Pancreas (tissue), 10 donors: ENCODE measurements around the gene CDS2. TPM values are rescaled to one million over a fixed set of nuclear protein-coding genes. Genes with fewer than 3 reads are reported as not detected.

ENCODE experiments used
- ATAC-seq, 4 donors: fragments of 200-7000 bp; cut with Tn5 transposase; one replicate each; pipeline versions ENCODE4 v1.8.0 to v1.9.1; 2020; ENCODE audit warnings: mild to moderate bottlenecking in 4 of 4, moderate library complexity in 4 of 4
- DNase-seq, 6 donors: peaks; one replicate each; pipeline ENCODE4 v3.0.0-alpha.2; 2020
- FAIRE-seq: peaks from 2 replicates; lab custom pipeline; 2012; peaks lifted over from hg19 to GRCh38; lab: Jason Lieb, UNC
- H3K27ac ChIP-seq, 4 donors: fragments of 200-600 bp; sonication (generic); 1 replicate in 3 of 4; 2 replicates in 1 of 4; pipeline versions ENCODE4 v1.5.0 to v1.8.0; 2020
- H3K27me3 ChIP-seq, 4 donors: fragments of 200-600 bp; one replicate each; pipeline ENCODE4 v1.8.0; 2021
- H3K36me3 ChIP-seq, 3 donors: fragments of 200-600 bp; sonication (generic) in 1 of 3; one replicate each; pipeline versions ENCODE4 v1.5.0 to v1.8.0; 2020 to 2021
- H3K4me1 ChIP-seq, 3 donors: fragments of 200-600 bp; one replicate each; pipeline ENCODE4 v1.8.0; 2021
- H3K4me3 ChIP-seq, 4 donors: fragments of 200-600 bp; sonication (generic) in 2 of 4; one replicate each; pipeline versions ENCODE4 v1.5.0 to v1.8.0; 2020 to 2021
- H3K9me3 ChIP-seq, 4 donors: fragments of 200-600 bp; one replicate each; pipeline ENCODE4 v1.8.0; 2021
- CTCF ChIP-seq, 4 donors: fragments of 200-600 bp; sonication (generic) in 3 of 4; IDR thresholded peaks; one replicate each; pipeline versions ENCODE4 v1.5.0 to v1.8.0; 2021; ENCODE audit warnings: antibody characterized with exemption in 4 of 4
- WGBS, 2 donors: extraction: QIAGEN DNeasy Blood & Tissue Kit; methylation state at CpG; one replicate each; pipeline ENCODE4 v1.1.7; 2013; 5-methylcytosine and 5-hydroxymethylcytosine counted together
- intact Hi-C, 3 donors: fragments of 100-400 bp; cut with DNase I; formaldehyde crosslinking; loops; one replicate each; pipeline versions ENCODE4 v1.11.1 to v1.14.2; 2022
- polyA plus RNA-seq, 2 donors: library from polyadenylated mRNA; stranded (reverse); fragments of 200-250 nt; gene quantifications; one replicate each; pipeline ENCODE4 v1.2.3, GENCODE V29; 2013
- total RNA-seq, 6 donors: library from RNA; stranded (reverse); fragmentation: NEBNext Ultra II Directional in 4 of 6; extraction: Animal tissue kit (Norgen Biotek cat#: 25700) in 4 of 6; gene quantifications; one replicate each; pipeline versions ENCODE4 v1.2.1 to v1.2.4, GENCODE V29; 2021 to 2023
- donor health status: healthy with polysubstance abuse.
- donor health status: DM: no; HTN: no; CAD: no; lungs with moderate emphysema.
- donor health status: DM: no; HTN: no; CAD: no.
- donor health status: control.
- donor health status: control.
- donor health status: Bipolar disorder and iron deficiency.
- donor health status: DM: yes; HTN: yes; CAD: no.
- donor health status: DM: no; HTN: no; CAD: no.
- donor health status: DM: no; HTN: no; CAD: no.
- donor health status: DM: yes; HTN: yes; CAD: no.

Gene CDS2
- total and polyA plus RNA-seq, 8 donors: 4.6 to 27.1 (median 14.6) TPM

- no peaks in the 10 kb centered on the region for H3K27me3 ChIP-seq
- ATAC-seq (peak in 1 of 4 donors; percentile 43), FAIRE-seq (no peak), DNase-seq (no peak)
- no peak overlapping the region for H3K4me3 ChIP-seq
- intact Hi-C loops: no loop called here
- 85 to 89% methylated on average over 4 of the region's 4 CpGs for WGBS, 2 donors
- no peak overlapping the region for H3K27ac ChIP-seq
- no peaks in the 10 kb centered on the region for H3K9me3 ChIP-seq
- TF ChIP-seq CTCF (IDR thresholded peaks at IDR 0.05): no peak
- no peaks in the 10 kb centered on the region for H3K4me1 ChIP-seq
- H3K36me3 ChIP-seq: no peaks in the 10 kb centered on the region
These were observed 41.4 kb upstream of the CDS2 start for GRCh38 chr20:5085380-5085779.

- 68 to 79% methylated on average over 3 of the region's 3 CpGs for WGBS, 2 donors
- Histone ChIP-seq H3K36me3 (no peaks in the 10 kb centered on the region), H3K27ac (no peak overlapping the region), H3K4me3 (no peak overlapping the region), H3K4me1 (no peaks in the 10 kb centered on the region), H3K27me3 (no peaks in the 10 kb centered on the region), H3K9me3 (no peaks in the 10 kb centered on the region)
- no peak for ATAC-seq
- no peak for DNase-seq
- no peak for FAIRE-seq
- intact Hi-C loops: no loop called here
- no peak for TF ChIP-seq CTCF (IDR thresholded peaks at IDR 0.05)
These were observed 38.1 kb upstream of the CDS2 start for GRCh38 chr20:5088688-5089087.

GRCh38 chr20:5090191-5090590, 36.6 kb upstream of the CDS2 start:
- DNase-seq (no peak), ATAC-seq (peak in 2 of 4 donors; percentile 68 to 84), FAIRE-seq (no peak)
- TF ChIP-seq CTCF (IDR thresholded peaks at IDR 0.05): no peak
- WGBS, 2 donors: 74 to 78% methylated on average over 4 of the region's 4 CpGs
- H3K9me3 ChIP-seq: no peaks in the 10 kb centered on the region
- no peaks in the 10 kb centered on the region for H3K4me1 ChIP-seq
- no peaks in the 10 kb centered on the region for H3K36me3 ChIP-seq
- H3K4me3 ChIP-seq: no peak overlapping the region
- H3K27ac ChIP-seq: peak overlapping the region in 2 of 4 donors; percentile 48 to 58
- no peaks in the 10 kb centered on the region for H3K27me3 ChIP-seq
- intact Hi-C loops: no loop called here

GRCh38 chr20:5091902-5092301, 34.9 kb upstream of the CDS2 start:
- 59 to 64% methylated on average over 6 of the region's 6 CpGs for WGBS, 2 donors
- no peak overlapping the region for H3K4me3 ChIP-seq
- ATAC-seq (no peak), FAIRE-seq (no peak), DNase-seq (no peak)
- no peak overlapping the region for H3K27ac ChIP-seq
- no peaks in the 10 kb centered on the region for H3K27me3 ChIP-seq
- no peak for TF ChIP-seq CTCF (IDR thresholded peaks at IDR 0.05)
- H3K9me3 ChIP-seq: no peaks in the 10 kb centered on the region
- H3K36me3 ChIP-seq: no peaks in the 10 kb centered on the region
- intact Hi-C loops: no loop called here
- H3K4me1 ChIP-seq: no peaks in the 10 kb centered on the region

- 71 to 88% methylated on average over 4 of the region's 4 CpGs for WGBS, 2 donors
- H3K4me1 ChIP-seq: no peaks in the 10 kb centered on the region
- intact Hi-C loops: no loop called here
- H3K9me3 ChIP-seq: no peaks in the 10 kb centered on the region
- H3K4me3 ChIP-seq: no peak overlapping the region
- ATAC-seq: no peak
- no peaks in the 10 kb centered on the region for H3K27me3 ChIP-seq
- no peak for FAIRE-seq
- H3K27ac ChIP-seq: no peak overlapping the region
- no peak for TF ChIP-seq CTCF (IDR thresholded peaks at IDR 0.05)
- no peak for DNase-seq
- no peaks in the 10 kb centered on the region for H3K36me3 ChIP-seq
These were observed 34.0 kb upstream of the CDS2 start for GRCh38 chr20:5092765-5093339.
